ENCODE data around the gene IL20RA. TPM values are rescaled to one million over a fixed set of nuclear protein-coding genes. Genes with fewer than 3 reads are reported as not detected.
"Not testable (repeated sequence)": the region's sequence is repeated elsewhere in the genome, so short reads cannot be mapped to it uniquely, and the experiment has no call there.

IL20RA gene
- total and polyA plus RNA-seq, 2 donors, result 2.1 to 4.4 TPM

DNA sequence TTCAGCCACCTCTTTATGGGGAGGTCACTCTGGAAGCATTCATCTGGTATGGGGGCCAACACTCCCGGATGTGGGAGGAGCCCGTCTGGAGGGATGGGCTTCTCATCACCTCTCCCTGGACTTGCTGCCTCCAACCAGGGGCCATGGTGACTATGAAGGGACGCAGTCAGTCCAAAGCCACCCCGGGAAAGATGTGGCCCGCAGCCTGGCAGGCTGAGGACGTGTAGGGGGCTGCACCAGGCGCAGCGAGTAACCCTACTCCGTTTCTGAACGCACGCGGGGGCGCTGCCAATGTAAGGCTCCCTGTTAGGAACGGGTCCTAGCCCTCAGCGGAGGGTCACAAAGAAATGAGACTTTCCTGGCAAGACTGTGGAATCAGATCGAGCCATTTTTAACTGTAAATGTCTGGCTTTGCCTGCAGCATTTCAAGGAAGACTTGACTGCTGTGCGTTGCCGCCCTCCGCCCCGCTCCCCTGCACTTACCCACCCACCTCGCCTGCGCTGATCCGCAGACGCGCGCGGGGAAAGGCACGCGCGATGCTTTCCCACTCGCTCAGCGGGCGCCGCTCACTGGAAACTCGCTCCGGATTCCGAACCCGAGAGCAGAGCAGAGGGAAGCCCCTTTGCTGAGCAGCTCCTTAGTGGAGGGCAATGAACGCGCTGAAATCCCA is 55.1 kb downstream of the IL20RA start:
- Histone ChIP-seq H3K4me1 (ENCODE audit: insufficient read depth) (no peaks in the 10 kb centered on the region), H3K4me3 (ENCODE audit: low read depth, low read length) (peak overlapping the region; percentile 4), H3K27ac (ENCODE audit: low read depth) (no peak overlapping the region), H3K36me3 (ENCODE audit: insufficient read depth) (no peaks in the 10 kb centered on the region)
- under 1% methylated on average over 40 of the region's 40 CpGs for WGBS
- DNase-seq (ENCODE audit: extremely low spot score), result no peak

DNA sequence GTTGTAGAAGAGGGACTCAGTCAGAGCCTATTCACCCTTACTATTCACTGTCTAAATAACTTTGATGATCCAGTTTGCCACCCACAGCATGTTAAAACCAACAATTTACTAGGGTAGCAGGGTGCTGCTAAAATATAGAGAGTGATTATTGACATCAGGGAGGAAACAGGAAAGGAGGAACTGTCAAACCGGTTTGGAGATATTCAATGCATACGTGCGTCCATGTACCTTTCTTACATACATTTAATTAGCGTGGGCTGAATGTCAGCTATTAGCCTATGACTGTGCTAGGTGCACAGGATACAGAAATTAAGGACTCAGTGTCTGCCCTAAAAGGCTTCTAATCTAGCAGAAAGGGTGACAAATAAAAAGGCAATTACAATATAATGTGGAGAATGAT is 57.2 kb downstream of the IL20RA start:
- DNase-seq (ENCODE audit: extremely low spot score), result no peak
- no peak overlapping the region for H3K4me3 ChIP-seq (ENCODE audit: low read depth, low read length)
- no peaks in the 10 kb centered on the region for H3K4me1 ChIP-seq (ENCODE audit: insufficient read depth)
- 75% methylated on average over 4 of the region's 4 CpGs for WGBS
- H3K27ac ChIP-seq (ENCODE audit: low read depth), result no peak overlapping the region
- no peaks in the 10 kb centered on the region for H3K36me3 ChIP-seq (ENCODE audit: insufficient read depth)

DNA sequence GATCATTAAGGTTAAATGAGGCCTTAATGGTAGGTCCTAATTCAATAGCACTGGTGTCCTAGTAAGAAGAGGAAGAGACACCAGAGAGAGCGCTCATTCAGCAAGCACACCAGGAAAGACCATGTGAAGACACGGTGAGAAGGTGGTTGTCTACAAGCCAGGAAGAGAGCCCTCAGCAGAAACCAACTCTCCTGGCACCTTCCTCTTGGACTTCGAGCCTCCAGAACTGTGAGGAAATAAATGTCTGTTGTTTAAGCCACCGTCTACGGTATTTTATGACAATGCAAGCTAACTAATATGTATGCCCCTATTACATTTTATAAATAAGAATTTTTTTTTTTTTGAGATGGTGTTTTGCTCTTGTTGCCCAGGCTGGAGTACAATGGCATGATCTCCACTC is 59.3 kb downstream of the IL20RA start:
- 91% methylated on average over 5 of the region's 5 CpGs for WGBS

DNA sequence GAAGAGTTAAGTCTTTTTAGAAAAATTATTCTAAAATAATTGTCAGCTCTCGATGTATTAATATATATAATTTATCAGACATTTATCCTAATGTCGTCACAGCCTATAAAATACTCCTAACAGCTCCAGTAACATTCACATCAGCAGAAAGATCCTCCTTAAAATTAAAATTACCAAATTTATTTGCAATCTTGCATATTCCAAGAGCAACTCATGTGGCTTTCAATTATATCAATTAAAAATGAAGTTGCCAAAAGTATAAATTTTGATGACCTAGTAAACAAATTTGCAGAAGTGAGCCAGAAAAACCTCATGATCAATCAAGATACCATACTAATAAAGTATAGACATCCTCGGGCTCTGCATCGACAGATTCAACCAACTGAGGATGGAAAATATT is 60.2 kb downstream of the IL20RA start:
- H3K4me1 ChIP-seq (ENCODE audit: insufficient read depth), result no peaks in the 10 kb centered on the region
- 86% methylated on average over 4 of the region's 4 CpGs for WGBS
- H3K4me3 ChIP-seq (ENCODE audit: low read depth, low read length), result no peak overlapping the region
- no peak overlapping the region for H3K27ac ChIP-seq (ENCODE audit: low read depth)
- no peak for DNase-seq (ENCODE audit: extremely low spot score)
- no peaks in the 10 kb centered on the region for H3K36me3 ChIP-seq (ENCODE audit: insufficient read depth)

More for the DNA sequence above, 59.3 kb downstream of the IL20RA start:
- Histone ChIP-seq H3K4me1 (ENCODE audit: insufficient read depth) (no peaks in the 10 kb centered on the region), H3K4me3 (ENCODE audit: low read depth, low read length) (no peak overlapping the region), H3K36me3 (ENCODE audit: insufficient read depth) (no peaks in the 10 kb centered on the region), H3K27ac (ENCODE audit: low read depth) (no peak overlapping the region)
- DNase-seq (ENCODE audit: extremely low spot score), result no peak

DNA sequence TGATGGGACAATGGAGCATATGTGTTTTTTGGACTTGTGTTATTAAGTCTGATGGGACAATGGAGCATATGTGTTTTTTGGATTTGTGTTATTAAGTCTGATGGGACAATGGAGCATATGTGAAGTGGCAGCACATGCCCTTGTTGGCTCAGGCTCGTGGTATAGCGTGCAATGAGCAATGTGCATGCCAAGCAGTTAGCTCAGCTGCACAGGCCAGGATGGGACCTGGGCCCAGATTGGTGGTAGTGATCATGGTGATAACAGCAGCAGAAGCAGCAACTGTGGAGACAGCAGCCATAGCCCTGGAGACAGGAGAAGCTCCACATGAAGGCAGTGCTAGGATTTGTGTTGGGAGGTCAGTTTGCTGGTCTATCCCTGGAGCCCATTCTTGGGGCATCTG is 61.1 kb downstream of the IL20RA start:
- Histone ChIP-seq H3K4me3 (ENCODE audit: low read depth, low read length) (no peak overlapping the region), H3K27ac (ENCODE audit: low read depth) (no peak overlapping the region), H3K4me1 (ENCODE audit: insufficient read depth) (no peaks in the 10 kb centered on the region), H3K36me3 (ENCODE audit: insufficient read depth) (no peaks in the 10 kb centered on the region)
- DNase-seq (ENCODE audit: extremely low spot score), result no peak
- 61% methylated on average over 2 of the region's 2 CpGs for WGBS

DNA sequence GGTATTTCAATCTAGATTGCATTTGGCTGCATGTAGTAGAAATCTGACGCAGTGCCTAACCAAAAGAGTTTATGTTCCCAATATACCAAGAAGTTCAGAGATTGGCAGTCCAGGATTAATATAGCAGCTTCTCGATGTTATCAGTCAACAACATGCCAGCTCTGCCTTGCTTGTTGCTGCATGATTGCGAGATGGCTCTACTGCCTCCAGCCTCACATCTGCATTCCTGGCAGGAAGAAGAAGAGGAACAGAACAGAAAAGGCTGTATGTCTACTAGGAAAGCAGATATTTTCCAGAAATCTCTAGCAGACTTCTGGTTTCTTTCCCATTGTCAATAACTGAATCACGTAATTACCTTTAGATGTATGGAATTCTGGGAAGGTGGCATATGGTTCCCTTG is 61.8 kb downstream of the IL20RA start:
- 67% methylated on average over 4 of the region's 4 CpGs for WGBS
- no peak overlapping the region for H3K27ac ChIP-seq (ENCODE audit: low read depth)
- no peaks in the 10 kb centered on the region for H3K36me3 ChIP-seq (ENCODE audit: insufficient read depth)
- DNase-seq (ENCODE audit: extremely low spot score), result no peak
- H3K4me1 ChIP-seq (ENCODE audit: insufficient read depth), result no peaks in the 10 kb centered on the region
- no peak overlapping the region for H3K4me3 ChIP-seq (ENCODE audit: low read depth, low read length)

DNA sequence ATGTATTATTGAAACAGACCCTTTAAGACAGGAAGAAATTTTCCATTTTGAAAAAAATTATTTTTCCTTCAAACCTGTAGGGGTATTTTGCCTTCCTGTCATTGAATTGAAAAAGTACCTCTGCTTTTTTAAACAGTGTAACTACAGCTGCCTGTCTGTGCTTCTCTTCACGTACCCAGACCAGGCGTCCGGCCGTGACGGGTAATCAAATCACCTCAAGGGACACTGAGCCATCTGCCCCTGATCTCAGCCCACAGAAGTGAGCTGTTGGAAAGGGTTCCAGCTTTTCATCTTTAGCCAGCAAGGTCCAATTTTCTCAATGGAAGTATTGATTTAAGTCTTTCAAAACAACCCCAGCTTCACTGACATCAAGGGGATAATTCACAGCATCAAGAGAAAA is 64.7 kb downstream of the IL20RA start:
- no peak for DNase-seq (ENCODE audit: extremely low spot score)
- Histone ChIP-seq H3K36me3 (ENCODE audit: insufficient read depth) (no peaks in the 10 kb centered on the region), H3K27ac (ENCODE audit: low read depth) (no peak overlapping the region), H3K4me3 (ENCODE audit: low read depth, low read length) (no peak overlapping the region), H3K4me1 (ENCODE audit: insufficient read depth) (no peaks in the 10 kb centered on the region)
- 58% methylated on average over 5 of the region's 5 CpGs for WGBS

DNA sequence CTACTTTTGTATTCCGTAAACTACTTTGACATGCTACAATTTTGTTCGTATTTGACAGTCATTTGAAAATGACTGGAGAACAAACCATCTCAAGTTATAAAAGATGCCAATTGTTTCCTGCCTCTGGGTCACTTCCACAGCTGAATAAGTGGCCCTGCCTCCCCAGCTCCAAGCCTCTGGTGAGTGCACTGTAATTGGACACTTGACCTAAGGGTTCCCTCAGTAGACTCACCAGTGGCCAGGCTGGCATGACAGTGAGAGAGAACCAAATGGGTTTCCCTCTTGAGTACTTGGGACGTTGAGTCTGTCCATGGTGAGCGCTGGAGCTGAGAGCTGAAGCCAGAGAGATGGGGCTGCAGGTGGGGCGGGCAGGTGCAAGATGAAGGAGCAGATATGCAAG is 65.6 kb downstream of the IL20RA start:
- H3K27ac ChIP-seq (ENCODE audit: low read depth), result no peak overlapping the region
- no peaks in the 10 kb centered on the region for H3K36me3 ChIP-seq (ENCODE audit: insufficient read depth)
- H3K4me3 ChIP-seq (ENCODE audit: low read depth, low read length), result no peak overlapping the region
- WGBS, result 79% methylated on average over 5 of the region's 5 CpGs
- H3K4me1 ChIP-seq (ENCODE audit: insufficient read depth), result no peaks in the 10 kb centered on the region
- DNase-seq (ENCODE audit: extremely low spot score), result no peak

DNA sequence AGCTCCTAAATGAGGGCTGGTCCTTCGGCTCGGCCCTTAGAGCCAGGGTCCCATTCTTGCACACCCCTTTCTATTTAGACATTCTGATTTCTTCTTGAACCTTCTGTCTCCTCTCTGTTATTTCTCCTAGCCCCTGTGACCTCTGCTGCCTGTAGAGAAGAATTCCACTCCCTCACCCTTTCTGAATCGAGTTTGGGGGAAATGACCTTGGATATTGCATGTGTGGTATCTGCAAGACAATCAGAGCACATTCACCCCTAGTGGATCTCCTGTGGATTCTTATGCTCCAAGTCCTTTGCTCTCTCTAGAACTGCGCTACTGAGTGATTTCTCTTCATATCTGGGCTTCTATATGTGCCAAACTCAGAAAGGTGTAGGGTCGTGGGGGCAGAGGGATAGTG is 67.7 kb downstream of the IL20RA start:
- WGBS, result 62% methylated on average over 5 of the region's 5 CpGs
- no peak overlapping the region for H3K27ac ChIP-seq (ENCODE audit: low read depth)
- no peak for DNase-seq (ENCODE audit: extremely low spot score)
- H3K36me3 ChIP-seq (ENCODE audit: insufficient read depth), result no peaks in the 10 kb centered on the region
- H3K4me1 ChIP-seq (ENCODE audit: insufficient read depth), result no peaks in the 10 kb centered on the region
- no peak overlapping the region for H3K4me3 ChIP-seq (ENCODE audit: low read depth, low read length)

DNA sequence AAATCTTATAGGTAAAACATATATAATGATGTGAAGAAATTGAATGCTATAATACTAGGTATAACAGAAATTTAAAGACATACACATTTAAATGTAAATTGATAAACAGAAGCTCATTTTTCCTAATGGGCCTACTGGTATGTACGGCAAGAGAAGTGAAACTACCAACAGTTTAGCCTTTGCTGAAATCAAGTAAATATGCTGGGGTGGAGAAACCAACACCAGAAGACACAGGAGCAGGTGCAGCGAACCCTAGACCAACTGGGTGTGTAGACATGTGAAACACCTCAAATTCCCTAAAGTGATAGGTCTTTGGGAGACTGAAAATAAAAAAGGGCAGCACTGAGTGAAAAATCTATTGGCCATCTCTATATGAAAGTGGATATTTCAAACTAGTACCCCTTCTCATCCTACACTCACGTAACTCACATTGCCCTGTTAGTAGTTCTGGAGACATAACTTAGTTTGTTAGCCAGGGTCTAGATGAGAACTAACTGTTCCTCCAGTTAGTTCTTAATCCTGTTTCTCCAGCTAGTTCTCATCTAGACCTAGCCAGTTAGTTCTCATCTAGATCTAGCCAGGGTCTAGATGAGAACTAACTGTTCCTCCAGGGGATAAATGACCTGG is 69.6 kb downstream of the IL20RA start:
- H3K4me3 ChIP-seq (ENCODE audit: low read depth, low read length), result no peak overlapping the region
- H3K27ac ChIP-seq (ENCODE audit: low read depth), result no peak overlapping the region
- no peaks in the 10 kb centered on the region for H3K36me3 ChIP-seq (ENCODE audit: insufficient read depth)
- no peaks in the 10 kb centered on the region for H3K4me1 ChIP-seq (ENCODE audit: insufficient read depth)
- no peak for DNase-seq (ENCODE audit: extremely low spot score)
- WGBS, result 92% methylated on average over 3 of the region's 3 CpGs

DNA sequence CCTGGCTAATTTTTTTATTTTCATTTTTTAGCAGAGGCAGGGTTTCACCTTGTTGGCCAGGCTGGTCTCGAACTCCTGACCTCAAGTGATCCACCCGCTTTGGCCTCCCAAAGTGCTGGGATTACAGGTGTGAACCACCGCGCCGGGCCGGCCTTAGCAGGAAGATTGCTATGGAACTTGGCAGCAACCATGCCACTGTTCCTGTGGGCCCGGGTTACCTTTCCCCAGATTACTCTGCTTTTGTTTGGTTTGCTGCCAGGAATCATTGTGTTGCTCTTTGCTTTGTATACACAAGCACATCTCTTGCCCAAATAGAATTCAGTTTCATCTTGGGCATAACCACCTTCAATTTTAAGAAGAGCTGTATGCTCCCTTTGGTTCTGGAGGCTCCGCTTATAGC is 71.0 kb downstream of the IL20RA start:
- H3K4me1 ChIP-seq (ENCODE audit: insufficient read depth); H3K4me3 ChIP-seq (ENCODE audit: low read depth, low read length); DNase-seq (ENCODE audit: extremely low spot score); H3K36me3 ChIP-seq (ENCODE audit: insufficient read depth); H3K27ac ChIP-seq (ENCODE audit: low read depth): not testable (repeated sequence)
- 89% methylated on average over 8 of the region's 8 CpGs for WGBS

DNA sequence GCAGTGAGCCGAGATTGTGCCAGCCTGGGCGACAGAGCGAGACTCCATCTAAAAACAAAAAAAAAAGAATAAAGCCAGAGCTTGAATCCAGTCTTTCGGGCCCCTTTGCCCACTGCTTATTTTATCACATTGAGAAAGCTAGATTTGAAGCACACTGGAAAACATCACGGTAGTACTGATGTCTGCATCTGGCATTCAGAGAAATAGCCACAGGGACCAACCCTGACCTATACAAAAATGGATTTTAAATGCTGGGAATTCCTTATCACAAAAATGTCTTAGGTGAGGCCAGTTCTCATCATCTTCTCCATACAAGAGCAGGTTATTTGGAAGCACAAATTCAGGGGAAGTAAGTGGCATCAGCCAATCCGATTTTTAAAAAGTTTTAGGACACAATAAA is 73.2 kb downstream of the IL20RA start:
- Histone ChIP-seq H3K4me1 (ENCODE audit: insufficient read depth) (no peaks in the 10 kb centered on the region), H3K36me3 (ENCODE audit: insufficient read depth) (no peaks in the 10 kb centered on the region), H3K4me3 (ENCODE audit: low read depth, low read length) (no peak overlapping the region), H3K27ac (ENCODE audit: low read depth) (no peak overlapping the region)
- no peak for DNase-seq (ENCODE audit: extremely low spot score)
- 88% methylated on average over 6 of the region's 6 CpGs for WGBS

DNA sequence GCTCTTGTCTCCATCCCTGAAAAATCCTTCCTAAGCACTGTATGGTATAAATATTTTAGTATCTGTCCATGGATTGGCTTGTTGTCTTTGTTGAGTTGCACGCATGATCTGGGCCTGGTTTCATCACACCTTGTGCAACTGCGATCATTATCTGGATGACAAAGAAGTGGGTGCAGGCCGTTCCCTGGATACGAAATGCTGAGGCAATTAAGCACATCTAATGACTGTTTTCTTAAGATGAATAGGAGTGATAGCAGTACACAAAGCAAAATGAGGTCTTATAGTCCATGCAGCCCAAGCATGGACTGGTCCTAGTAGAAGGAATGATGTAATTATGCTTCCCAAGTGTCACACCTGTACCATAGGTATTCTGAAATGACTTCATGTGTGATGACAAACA is 74.8 kb downstream of the IL20RA start:
- Histone ChIP-seq H3K4me3 (ENCODE audit: low read depth, low read length) (no peak overlapping the region), H3K4me1 (ENCODE audit: insufficient read depth) (no peaks in the 10 kb centered on the region), H3K36me3 (ENCODE audit: insufficient read depth) (no peaks in the 10 kb centered on the region), H3K27ac (ENCODE audit: low read depth) (no peak overlapping the region)
- DNase-seq (ENCODE audit: extremely low spot score), result no peak
- 90% methylated on average over 4 of the region's 4 CpGs for WGBS

DNA sequence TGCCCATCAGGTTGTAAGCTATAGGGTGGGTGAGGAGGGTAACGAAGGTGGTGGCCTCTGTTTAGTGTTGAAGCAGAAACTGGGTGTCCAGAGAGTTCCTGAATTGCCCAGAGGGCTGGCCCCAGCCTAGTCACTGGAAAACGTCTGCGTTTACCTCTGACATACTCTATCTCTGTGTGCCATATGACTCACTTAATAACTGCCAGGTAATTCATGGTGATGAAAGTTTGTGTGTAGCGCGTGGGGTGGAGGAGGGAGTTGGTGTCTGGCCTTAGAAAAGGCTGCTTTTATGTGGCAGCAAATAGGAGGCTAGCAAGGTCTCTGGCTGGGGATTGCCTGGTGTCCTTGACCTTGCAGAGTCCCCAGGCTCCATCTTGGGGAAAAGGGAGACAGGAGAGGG is 75.3 kb downstream of the IL20RA start:
- DNase-seq (ENCODE audit: extremely low spot score), result no peak
- WGBS, result 69% methylated on average over 5 of the region's 5 CpGs
- Histone ChIP-seq H3K27ac (ENCODE audit: low read depth) (no peak overlapping the region), H3K4me3 (ENCODE audit: low read depth, low read length) (no peak overlapping the region), H3K36me3 (ENCODE audit: insufficient read depth) (no peaks in the 10 kb centered on the region), H3K4me1 (ENCODE audit: insufficient read depth) (no peaks in the 10 kb centered on the region)

Data from urinary bladder (tissue), 4 donors.